Fibroblast of the conjunctiva (primary cell): ENCODE measurements around the gene AHCY.
A peak's percentile ranks its signal among the peaks of the same experiment; 100 is the strongest.
"Not testable (repeated sequence)": the region's sequence is repeated elsewhere in the genome, so short reads cannot be mapped to it uniquely, and the experiment has no call there.

Experiments used
- DNase-seq: peaks from one replicate; pipeline ENCODE4 v3.0.0-alpha.2; 2010; ENCODE audit warnings: low read depth

AHCY gene

GRCh38 chr20:34302723-34303533, at the start of gene AHCY:
Gene AHCY, minus strand, starts transcription at chr20:34303355. Its CDS starts 85 bp downstream, at chr20:34303270.
- DNase-seq, result peak; percentile 90

- DNase-seq, result no peak
Observed at GRCh38 chr20:34350095-34350494, 46.9 kb upstream of the AHCY start.

- no peak for DNase-seq
Observed at GRCh38 chr20:34347571-34347970, 44.4 kb upstream of the AHCY start.

- not testable (repeated sequence) for DNase-seq
Observed at GRCh38 chr20:34346533-34346865, 43.3 kb upstream of the AHCY start.

- not testable (repeated sequence) for DNase-seq
Observed at GRCh38 chr20:34345839-34346532, 42.8 kb upstream of the AHCY start.

- DNase-seq, result no peak
Observed at GRCh38 chr20:34345402-34345736, 42.2 kb upstream of the AHCY start.

- no peak for DNase-seq
Observed at GRCh38 chr20:34344238-34344637, 41.1 kb upstream of the AHCY start.

GRCh38 chr20:34343458-34344211, 40.5 kb upstream of the AHCY start:
- no peak for DNase-seq

- not testable (repeated sequence) for DNase-seq
Observed at GRCh38 chr20:34341199-34341598, 38.0 kb upstream of the AHCY start.

GRCh38 chr20:34340726-34341125, 37.6 kb upstream of the AHCY start:
- DNase-seq, result not testable (repeated sequence)

- no peak for DNase-seq
Observed at GRCh38 chr20:34337982-34338726, 35.0 kb upstream of the AHCY start.

GRCh38 chr20:34337544-34337943, 34.4 kb upstream of the AHCY start:
- no peak for DNase-seq

GRCh38 chr20:34334654-34335407, 31.7 kb upstream of the AHCY start:
- no peak for DNase-seq

GRCh38 chr20:34333786-34334185, 30.6 kb upstream of the AHCY start:
- DNase-seq, result no peak

GRCh38 chr20:34332262-34332920, 29.2 kb upstream of the AHCY start:
- DNase-seq, result no peak

GRCh38 chr20:34331838-34332237, 28.7 kb upstream of the AHCY start:
- DNase-seq, result no peak

GRCh38 chr20:34330861-34331544, 27.8 kb upstream of the AHCY start:
- DNase-seq, result not testable (repeated sequence)

GRCh38 chr20:34328928-34329677, 25.9 kb upstream of the AHCY start:
- no peak for DNase-seq

- not testable (repeated sequence) for DNase-seq
Observed at GRCh38 chr20:34328207-34328606, 25.1 kb upstream of the AHCY start.

GRCh38 chr20:34324541-34324940, 21.4 kb upstream of the AHCY start:
- no peak for DNase-seq
